Stimulated activated CD4-positive, alpha-beta T cell treated with anti-CD3 and anti-CD28 coated beads, Interleukin-15, amount 100 ng/mL, for 48 hours (primary cell): ENCODE data around the gene NFE2L1.
"Not testable (repeated sequence)": the region's sequence is repeated elsewhere in the genome, so short reads cannot be mapped to it uniquely, and the experiment has no call there.

Experiments used
- DNase-seq, 2 donors: peaks; one replicate each; pipeline ENCODE4 v3.0.0-alpha.2; 2020; ENCODE audit warnings: low read depth in 2 of 2

NFE2L1 gene, protein sequence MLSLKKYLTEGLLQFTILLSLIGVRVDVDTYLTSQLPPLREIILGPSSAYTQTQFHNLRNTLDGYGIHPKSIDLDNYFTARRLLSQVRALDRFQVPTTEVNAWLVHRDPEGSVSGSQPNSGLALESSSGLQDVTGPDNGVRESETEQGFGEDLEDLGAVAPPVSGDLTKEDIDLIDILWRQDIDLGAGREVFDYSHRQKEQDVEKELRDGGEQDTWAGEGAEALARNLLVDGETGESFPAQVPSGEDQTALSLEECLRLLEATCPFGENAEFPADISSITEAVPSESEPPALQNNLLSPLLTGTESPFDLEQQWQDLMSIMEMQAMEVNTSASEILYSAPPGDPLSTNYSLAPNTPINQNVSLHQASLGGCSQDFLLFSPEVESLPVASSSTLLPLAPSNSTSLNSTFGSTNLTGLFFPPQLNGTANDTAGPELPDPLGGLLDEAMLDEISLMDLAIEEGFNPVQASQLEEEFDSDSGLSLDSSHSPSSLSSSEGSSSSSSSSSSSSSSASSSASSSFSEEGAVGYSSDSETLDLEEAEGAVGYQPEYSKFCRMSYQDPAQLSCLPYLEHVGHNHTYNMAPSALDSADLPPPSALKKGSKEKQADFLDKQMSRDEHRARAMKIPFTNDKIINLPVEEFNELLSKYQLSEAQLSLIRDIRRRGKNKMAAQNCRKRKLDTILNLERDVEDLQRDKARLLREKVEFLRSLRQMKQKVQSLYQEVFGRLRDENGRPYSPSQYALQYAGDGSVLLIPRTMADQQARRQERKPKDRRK

DNA sequence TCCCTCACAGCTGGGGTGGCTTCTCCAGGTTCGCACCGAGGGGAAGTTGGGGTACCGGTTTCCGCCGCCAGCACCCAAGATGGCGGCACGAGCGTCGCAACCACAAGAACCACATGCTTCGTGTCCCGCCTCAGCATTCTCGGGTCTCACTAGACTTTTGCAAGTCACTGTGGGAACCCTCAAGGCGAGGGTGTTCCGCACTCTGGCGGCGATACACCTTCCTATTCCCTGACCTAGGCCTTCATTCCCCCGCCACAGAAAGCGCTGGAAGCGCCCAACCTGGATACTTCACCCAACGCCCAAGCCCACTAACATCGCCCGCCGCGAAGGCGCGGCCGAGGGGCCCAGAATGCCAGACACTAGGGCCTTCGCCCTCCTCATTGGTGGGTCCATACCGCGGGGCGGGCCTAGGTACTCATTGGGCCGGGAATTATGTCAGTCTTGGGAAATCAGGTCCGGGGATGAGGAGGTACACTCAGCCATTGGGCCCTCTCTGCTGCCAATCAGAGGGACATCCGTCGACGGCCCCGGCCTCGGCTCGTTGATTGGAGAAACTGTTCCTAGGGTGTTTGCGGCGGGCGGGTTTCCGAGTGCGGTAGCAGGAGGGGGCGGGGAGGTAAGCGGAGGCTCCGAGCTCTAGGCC, at the start of gene NFE2L1:
Gene NFE2L1, plus strand, starts transcription at position 619 of the 643 bp plus-strand sequence. CDS start 2,760 bp downstream, outside the sequence.
- peak; percentile 96 to 99 for DNase-seq

DNA sequence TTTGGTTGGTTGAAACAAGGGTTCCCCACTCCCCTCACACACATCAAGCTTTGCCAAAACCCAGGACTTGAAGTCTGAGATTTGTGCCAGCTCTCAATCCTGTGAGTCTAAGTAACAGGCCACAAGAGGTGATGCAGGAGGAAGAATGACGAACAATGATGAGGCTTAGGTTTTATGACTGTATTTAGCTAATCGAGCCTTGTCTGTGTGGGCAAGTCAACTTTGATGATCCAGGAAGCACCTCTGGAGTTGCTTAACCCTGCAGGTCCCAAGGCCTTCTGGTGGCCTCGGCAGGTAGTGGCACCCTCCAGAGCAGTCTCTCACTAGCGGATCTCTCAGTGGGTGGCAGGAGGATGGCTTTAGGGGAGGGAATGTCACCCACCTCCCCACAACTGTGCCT, 48.6 kb upstream of the NFE2L1 start:
- no peak for DNase-seq

DNA sequence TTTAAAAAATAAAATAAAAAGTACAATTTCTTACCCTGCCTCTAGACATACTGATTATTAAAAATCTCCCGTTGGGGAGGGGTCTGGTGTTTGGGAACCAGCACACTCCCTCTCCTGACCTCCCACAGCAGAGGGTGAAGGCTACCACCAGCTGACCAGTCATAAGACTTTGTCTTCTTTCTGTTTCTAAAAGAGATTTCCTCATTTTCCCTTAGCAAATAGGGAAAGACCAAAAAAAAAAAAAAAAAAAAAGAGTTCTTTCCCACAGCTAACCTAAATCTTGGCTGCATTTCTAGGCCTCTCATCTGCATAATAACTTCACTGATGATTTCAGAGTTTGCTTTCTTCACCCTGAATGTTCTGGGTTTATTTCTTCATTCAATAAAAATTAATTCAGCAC, 47.0 kb upstream of the NFE2L1 start:
- no peak for DNase-seq

DNA sequence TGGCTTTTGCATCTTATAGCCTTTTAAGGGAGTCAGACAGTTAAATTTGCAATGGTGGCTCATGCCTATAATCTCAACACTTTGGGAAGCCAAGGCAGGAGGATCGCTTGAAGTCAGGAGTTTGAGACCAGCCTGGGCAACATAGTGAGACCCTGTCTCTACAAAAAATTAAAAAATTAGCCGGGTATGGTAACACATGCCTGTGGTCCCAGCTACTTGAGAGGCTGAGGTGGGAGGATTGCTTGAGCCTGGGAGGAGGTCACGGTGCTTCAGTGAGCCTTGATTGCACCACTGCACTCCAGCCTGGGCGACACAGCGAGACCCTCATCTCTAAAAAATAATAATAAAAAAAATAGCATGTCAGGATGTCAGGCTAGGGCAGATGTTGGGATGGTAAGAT, 46.5 kb upstream of the NFE2L1 start:
- DNase-seq = not testable (repeated sequence)

DNA sequence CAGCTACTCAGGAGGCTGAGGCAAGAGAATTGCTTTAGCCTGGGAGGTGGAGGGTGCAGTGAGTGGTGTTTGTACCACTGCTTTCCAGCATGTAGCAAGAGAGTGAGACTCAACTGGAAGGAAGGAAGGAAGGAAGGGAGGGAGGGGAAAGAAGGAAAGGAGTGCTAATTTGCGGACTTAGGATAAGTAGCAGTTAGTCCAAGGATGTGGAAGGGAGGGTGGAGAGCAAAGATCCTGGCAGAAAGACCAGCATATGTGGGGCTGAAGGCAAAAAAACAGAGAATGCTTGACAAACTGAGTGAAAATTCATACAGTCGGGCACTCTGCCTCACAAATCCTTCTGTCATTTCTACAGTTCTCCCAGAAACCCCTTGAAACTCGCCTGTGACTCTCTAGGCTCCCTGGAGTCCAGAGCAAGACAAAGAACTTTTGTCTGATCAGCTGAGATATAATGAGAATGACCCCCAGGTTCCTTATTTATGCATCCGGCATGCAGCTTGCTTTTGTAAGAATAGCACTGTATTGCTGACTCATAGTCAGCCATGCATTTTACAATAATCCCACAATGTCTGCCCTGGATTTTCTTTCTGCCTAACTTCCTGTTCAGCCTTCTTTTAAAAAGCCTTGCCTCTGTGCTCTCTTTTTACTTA, 45.8 kb upstream of the NFE2L1 start:
- no peak for DNase-seq

DNA sequence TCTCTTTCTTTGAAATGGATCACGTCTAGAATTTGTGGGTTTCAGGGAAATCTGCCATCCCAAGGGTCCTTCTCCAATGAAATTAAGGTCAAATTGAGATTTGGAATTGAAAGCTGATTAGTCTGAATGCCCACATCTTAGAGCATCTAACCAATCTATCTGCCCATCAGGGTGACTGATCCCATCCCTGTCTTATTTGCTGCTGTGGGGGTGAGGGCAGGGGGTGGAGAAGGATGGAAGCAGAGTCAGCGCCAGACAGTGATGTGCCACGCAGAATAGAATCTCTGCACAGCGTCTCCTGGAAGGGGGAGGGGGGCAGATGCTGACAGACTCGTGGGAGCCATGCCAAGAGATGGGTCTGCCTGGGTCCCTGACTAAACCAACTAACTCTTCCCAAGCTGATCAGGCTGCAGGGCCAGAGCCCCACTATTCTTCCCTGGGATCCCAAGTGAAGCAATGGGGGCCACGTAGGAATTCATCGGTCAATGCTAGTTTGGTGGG, 45.2 kb upstream of the NFE2L1 start:
- DNase-seq = no peak

DNA sequence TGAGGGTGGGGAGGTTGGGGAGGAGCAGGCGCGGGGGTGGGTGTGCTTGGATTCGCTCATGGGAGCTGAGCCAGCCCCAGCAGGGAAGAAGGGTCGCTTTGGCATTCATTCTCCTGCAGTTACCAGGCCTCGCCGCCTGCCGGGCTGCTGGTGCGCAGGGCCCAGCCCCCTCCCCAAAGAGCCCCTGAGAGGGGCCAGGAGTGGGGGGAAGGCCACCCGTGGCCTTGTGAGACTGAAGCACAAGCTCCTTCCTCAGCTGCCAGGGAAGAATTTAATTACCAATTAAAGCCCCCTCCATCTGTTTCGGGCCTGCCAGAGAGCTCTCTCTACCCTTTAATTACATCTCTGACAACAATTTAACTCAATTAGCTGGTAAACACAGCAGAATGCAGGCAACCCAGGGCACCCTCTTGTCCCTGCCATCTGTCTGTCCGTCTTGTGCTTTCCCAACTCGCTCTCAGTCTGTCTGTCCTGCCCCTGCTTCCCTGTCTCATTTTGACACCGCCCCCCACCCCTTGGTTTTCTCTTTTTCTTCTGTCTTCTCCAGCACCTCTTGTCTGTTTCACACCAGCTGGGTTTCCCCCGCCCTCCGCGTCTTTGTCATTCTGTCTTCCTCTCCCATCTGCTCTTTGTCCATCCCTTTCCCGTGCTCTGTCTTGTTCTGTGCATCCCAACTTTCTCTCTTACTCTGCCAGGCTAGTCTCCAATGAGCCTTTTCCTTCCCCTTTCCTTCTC, 44.6 kb upstream of the NFE2L1 start:
- no peak for DNase-seq

DNA sequence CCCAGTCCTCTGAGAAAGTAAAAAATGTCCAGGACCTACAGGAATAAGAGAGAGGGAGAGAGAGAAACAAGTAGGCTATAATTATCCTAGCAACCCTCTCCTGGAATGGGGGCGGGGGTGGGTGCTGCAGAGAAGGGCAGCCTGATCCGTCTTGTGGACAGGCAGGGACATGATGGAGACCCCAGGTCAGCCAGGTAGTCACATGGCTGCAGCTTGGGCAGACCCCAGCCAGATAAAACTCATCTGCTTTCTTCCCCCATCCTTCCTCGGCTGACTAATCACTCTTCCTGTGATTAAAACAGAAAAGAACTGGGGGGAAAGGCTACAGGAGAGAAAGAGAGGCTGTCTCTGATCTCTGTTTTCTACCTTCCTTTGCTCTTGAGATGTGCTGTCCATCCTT, 43.2 kb upstream of the NFE2L1 start:
- DNase-seq = no peak

DNA sequence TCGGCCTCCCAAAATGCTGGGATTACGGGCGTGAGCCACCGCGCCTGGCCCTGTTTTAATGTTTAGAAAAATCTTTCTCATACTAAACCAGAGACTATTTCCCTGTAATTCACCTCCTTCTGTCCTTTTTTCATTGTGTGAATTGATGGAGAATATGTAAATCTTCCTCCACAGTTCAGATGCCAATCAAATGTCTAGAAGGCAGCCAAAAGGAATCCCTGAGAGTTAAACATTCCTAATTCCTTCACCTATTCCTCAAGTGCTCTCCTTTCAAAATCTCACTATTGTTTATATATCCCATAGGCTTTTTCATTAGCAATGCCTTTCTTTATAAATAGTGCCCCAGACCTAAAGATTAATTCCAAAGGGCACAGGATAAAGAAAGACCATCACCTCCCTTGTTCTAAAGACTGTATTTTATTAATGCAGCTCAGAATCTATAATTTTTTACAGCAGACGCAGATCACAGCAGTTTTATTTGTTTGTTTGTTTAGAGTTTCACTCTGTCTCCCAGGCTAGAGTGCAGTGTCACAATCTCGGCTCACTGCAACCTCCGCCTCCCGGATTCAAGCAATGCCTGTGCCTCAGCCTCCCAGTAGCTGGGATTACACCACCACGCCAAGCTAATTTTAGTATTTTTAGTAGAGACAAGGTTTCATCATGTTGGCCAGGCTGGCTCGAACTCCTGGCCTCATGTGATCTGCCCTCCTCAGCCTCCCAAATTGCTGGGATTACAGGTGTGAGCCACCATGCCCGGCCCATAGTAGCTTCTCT, 41.0 kb upstream of the NFE2L1 start:
- DNase-seq = no peak

DNA sequence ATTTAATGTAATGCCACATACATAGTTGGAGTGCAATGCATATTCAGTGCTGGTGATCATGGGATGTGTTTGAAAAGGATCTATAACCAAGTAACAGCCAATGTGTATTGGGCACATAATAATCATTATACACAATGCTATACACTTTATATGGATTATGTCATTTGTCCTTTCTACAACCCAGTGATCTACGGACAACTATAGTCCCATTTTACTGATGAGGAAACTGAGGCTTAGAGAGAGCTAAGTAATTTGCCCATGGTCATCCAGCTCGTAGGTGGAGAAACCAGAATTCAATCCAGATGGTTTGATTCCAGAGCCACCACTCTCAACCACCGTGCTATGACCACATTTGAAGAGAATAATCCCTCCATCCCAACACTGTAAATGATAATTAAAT, 38.0 kb upstream of the NFE2L1 start:
- DNase-seq = no peak

DNA sequence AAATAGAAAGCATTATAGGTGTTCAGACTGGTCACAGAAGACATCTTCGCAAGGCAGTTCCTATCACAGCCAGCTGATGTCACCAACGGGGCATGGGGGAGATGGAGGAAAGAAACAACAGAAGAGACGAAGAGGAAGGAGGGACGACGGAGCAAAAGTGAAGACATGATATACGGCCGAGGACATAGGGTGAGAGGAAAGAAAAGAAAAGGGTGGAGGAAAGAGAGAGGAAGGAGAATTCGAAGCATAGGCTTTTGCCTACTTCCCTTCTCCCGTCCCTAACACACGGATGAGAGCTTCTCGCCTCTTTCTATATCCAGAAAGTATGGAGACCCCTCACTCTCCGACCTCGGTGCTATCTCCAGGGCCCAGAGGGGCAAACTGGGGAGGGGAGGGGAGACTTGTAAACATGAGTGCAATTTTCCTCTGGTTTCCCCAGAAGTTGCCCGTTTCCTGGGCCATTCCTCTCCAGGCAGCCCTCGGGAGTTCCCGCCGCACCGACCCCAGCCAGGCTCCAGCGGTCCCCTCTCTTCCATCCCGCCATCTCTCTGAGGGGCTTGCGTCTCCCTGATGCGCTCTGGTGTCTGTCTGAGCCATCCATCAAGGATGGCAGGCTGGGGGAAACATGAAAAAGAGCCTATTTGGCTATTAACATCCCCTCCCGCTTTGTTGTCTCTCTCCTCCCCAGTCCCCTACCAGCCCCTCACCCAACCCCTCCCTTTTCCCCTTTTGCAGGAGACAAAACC, 36.6 kb upstream of the NFE2L1 start:
- DNase-seq = no peak

DNA sequence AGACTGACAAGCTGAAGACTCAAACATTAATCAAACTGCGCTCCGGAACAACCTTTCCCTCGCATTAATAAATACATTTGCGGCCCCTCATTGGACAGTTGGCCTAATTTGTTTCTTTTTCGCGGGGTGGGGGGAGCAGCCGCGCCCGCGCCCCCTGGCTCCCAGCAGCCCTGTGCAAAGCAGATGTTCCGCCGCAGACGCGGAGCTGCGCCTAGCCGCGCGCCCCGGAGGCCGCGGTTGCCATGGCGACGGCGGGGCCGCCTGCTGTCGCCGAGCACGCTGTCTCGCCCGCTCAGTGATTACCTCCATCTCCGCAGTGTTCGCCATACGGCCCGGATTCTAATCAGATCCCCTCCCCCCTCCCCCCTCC, 36.0 kb upstream of the NFE2L1 start:
- peak in 1 of 2 donors; percentile 54 for DNase-seq

DNA sequence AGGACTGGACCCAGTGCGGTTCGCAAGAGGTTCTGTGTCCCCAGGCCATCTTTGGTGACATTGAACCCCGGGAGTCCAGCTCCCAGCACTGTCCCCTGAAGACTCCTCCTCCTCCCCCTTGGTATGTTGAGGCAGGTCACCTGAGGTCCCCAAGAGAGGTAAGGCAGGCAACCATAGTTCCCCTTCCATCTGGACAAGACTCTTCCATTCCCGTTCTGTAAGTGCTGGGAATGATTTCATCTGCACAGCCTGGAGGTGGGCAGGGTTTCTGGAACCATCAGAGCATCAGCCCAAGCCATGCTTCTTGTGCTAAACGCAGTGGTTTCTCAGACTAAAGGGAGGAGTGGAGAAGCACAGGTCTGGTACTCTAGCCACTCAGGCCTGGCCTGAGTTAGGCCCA, 35.5 kb upstream of the NFE2L1 start:
- no peak for DNase-seq

DNA sequence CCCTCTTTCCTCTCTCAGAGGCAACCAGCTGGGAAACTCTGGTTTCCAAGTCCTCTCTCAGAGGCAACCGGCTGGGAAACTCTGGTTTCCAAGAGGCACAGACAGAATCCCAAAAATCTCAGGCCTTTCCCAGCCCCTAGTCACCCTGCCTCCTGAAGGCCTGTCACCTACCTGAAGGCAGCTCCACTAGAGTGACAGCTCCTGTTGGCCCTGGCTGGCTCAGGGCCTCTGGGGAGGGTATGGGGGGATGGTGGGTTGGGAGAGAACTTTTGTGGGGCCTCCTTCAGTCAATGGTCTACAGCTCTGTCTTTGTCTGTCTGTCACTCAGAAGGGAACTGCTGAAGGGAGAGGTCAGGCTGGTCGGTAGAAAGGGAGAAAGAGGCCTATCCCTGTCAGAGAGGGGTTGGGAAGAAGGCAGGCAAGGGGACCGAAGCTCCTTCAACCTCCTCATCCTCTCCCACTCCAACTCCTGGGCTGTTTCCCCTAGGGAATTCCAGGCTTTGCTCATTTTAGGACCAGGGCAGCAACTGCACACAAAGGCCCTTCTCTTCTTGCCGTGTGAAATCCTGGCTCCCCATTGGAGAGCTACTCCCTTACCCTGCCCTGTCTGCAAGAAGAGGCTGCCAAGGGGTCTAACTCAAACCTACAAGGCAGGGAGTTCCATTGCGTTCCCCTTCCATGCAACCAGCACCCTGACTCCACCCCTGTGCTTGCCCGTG, 34.1 kb upstream of the NFE2L1 start:
- no peak for DNase-seq

DNA sequence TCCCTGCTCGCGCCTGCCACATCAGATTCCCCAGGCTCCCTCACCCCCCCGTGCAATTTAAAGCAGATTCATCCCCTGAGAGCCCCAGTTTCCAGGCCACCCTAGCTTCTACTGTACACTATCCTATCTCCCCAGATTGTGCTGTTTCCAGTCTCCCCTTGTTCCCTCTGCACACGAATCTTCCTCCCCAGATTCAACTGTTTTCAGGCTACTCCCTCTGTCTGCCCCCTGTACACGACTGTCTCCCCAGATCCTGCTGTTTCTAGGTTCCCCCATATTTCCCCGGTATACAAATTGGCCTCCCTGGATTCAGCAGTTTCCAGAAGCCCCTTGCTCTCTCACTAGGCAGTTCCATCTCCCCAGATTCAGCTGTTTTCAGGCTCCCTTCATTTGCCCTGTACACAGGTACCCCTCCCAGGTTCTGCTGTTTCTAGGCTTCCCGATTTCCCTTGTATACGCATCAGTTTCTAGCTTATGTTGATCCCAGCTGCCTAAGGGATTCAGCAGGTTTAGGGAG, 33.5 kb upstream of the NFE2L1 start:
- DNase-seq = no peak

DNA sequence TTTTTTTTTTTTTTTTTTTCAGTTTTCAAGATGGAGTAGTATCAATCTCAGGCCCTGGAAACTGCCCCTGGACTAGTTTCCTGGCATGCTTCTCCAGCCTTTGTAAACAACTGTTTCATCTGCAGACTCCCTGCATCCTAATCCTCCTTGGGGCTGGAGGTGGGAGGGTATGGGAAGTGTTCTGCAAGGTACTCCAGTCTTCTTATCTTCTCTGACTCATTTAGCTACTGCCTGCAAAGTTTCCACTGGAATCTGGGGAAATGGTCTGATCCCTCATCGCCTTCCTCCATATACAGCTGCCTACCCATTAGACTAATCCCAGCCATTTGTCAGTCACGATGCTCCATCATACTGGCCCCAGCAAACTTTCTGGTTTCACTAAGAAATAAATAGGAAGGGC, 32.0 kb upstream of the NFE2L1 start:
- no peak for DNase-seq

DNA sequence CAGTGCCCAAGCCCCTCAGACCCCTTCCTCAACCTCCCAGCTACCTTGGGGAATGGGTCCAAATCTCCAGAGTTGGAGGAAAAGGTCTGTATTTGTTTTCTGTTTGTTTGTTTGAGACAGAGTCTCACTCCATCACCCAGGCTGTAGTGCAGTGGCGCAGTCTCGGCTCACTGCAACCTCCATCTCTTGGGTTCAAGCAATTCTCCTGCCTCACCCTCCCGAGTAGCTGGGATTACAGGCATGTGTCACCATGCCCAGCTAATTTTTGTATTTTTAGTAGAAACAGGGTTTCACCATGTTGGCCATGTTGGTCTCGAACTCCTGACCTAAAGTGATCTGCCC, 30.4 kb upstream of the NFE2L1 start:
- DNase-seq = not testable (repeated sequence)

DNA sequence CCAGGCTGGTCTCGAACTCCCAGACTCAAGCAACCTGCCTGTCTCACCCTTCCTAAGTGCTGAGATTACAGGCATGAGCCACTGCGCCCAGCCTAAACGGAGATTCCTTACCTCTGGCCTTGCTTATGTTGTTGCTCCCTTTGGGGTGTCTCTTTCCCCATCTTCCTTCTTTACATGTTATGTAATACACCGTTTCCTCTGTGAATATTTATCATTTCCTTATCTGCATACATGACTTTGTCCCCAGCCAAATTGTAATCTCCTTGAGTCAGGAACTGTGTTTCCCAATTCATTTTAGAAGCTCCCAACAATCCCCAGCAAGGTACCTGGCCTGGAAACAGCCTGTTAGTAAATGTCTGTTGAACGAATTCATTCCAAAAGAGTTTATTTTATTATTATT, 26.2 kb upstream of the NFE2L1 start:
- DNase-seq = no peak

DNA sequence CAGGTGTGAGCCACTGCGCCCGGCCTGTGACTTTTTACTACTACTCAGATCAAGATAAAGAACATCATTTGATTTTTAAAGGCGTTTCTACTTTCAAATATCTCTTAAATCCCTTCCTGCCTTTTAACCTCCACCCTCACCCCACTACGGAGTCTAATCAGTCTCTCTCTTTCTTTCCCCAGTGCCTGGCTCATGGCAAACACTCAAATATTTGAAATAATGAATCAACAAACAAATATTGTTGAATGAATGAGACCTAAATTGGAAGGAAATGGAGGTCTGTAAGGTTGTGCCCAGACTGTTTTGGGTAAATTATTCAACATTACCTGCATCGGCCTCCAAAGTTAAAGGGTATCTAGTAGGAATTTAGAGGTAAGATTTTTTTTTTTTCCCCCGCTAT, 25.3 kb upstream of the NFE2L1 start:
- DNase-seq = no peak
